HepG2 (cell line): Measurements from ENCODE around the gene GNA14. TPM values are rescaled to one million over a fixed set of nuclear protein-coding genes. Genes with fewer than 3 reads are reported as not detected.

Experiments used
- ATAC-seq: fragments of 200-7000 bp; cut with Tn5 transposase; 3 replicates; pipeline ENCODE4 v1.9.1; 2020; ENCODE audit warnings: mild to moderate bottlenecking, moderate library complexity
- BruUV-seq: library from RNA; stranded (reverse); fragments of 400-500 nt; replicated peaks from 2 replicates; lab custom pipeline; 2021; lab: Mats Ljungman, UMichigan
- CTCF ChIA-PET: fragments of 300-600 bp; formaldehyde crosslinking; extraction: SDS; loops from one replicate; lab custom pipeline; 2021; ENCODE audit warnings: low total read pairs, inconsistent platforms, low intra/inter-chr PET ratio; lab: Yijun Ruan, JAX
- POLR2A ChIA-PET: fragments of 350-600 bp; sonication (Branson Sonifier 250); formaldehyde crosslinking; loops from one replicate; lab custom pipeline; 2020; ENCODE audit warnings: antibody characterized with exemption, inconsistent platforms; lab: Yijun Ruan, JAX
- DNase-seq: peaks from one replicate; pipeline ENCODE4 v3.0.0-alpha.2; 2015; ENCODE audit warnings: low spot score
- FAIRE-seq: peaks from 3 replicates; lab custom pipeline; 2011; peaks lifted over from hg19 to GRCh38; lab: Jason Lieb, UNC
- H2AFZ ChIP-seq: one replicate; pipeline ENCODE4 v1.6.1; 2011; ENCODE audit warnings: low read length, inconsistent platforms
- H3K27ac ChIP-seq: fragments of 300-600 bp; 3 replicates; pipeline ENCODE4 v1.8.0; 2011; ENCODE audit warnings: mixed run types, mild to moderate bottlenecking, mixed read lengths, low read length, inconsistent platforms; ENCODE audit not compliant: insufficient read depth; ENCODE audit errors: extremely low read length
- H3K27me3 ChIP-seq, 2 experiments: fragments of 200-600 bp in 1 of 2; 2 replicates in 1 of 2; 3 replicates in 1 of 2; pipeline versions ENCODE4 v1.6.0 to v1.8.0; 2011; ENCODE audit warnings: low read length in 2 of 2, mild to moderate bottlenecking in 2 of 2, moderate library complexity in 2 of 2, inconsistent platforms in 1 of 2; ENCODE audit not compliant: insufficient read depth in 2 of 2, control insufficient read depth in 1 of 2
- H3K36me3 ChIP-seq, 2 experiments: fragments of 200-600 bp in 1 of 2; replicated peaks in 1 of 2; 2 replicates in 1 of 2; 3 replicates in 1 of 2; pipeline versions ENCODE4 v1.5.1 to v1.8.0; 2011; ENCODE audit warnings: low read length in 2 of 2, inconsistent platforms in 1 of 2; ENCODE audit not compliant: insufficient read depth in 2 of 2, control insufficient read depth in 1 of 2
- H3K4me1 ChIP-seq: 2 replicates; pipeline ENCODE4 v1.5.1; 2012; ENCODE audit warnings: low read length, inconsistent platforms; ENCODE audit not compliant: insufficient read depth
- H3K4me2 ChIP-seq: 2 replicates; pipeline ENCODE4 v1.6.0; 2011; ENCODE audit warnings: low read depth, low read length, inconsistent platforms
- H3K4me3 ChIP-seq, 3 experiments: fragments of 200-600 bp in 1 of 3; sonication (generic), shearing (Covaris generic) in 1 of 3; replicated peaks in 1 of 3; 2 replicates each; pipeline ENCODE4 v1.5.1; 2011 to 2016; ENCODE audit warnings: low read length in 3 of 3, inconsistent platforms in 2 of 3, low read depth in 2 of 3, mild to moderate bottlenecking in 2 of 3, control low read depth in 1 of 3, mixed read lengths in 1 of 3; ENCODE audit not compliant: insufficient read depth in 1 of 3
- H3K79me2 ChIP-seq: one replicate; pipeline ENCODE4 v1.6.1; 2011; ENCODE audit warnings: low read length, inconsistent platforms; ENCODE audit not compliant: insufficient read depth
- H3K9ac ChIP-seq: 2 replicates; pipeline ENCODE4 v1.6.0; 2011; ENCODE audit warnings: mild to moderate bottlenecking, low read depth, low read length, inconsistent platforms; ENCODE audit not compliant: insufficient read depth
- H3K9me3 ChIP-seq: 2 replicates; pipeline ENCODE4 v1.5.1; 2012; ENCODE audit warnings: mild to moderate bottlenecking, low read length
- H4K20me1 ChIP-seq: 2 replicates; pipeline ENCODE4 v1.6.0; 2011; ENCODE audit warnings: inconsistent platforms, mild to moderate bottlenecking, low read length, moderate library complexity; ENCODE audit not compliant: insufficient read depth
- ATF6 ChIP-seq: sonication (generic); formaldehyde crosslinking; conservative IDR thresholded peaks from 2 replicates; pipeline ENCODE4 v1.4.0; 2020; ENCODE audit warnings: missing genetic modification reagents
- CBFB ChIP-seq: sonication (generic); formaldehyde crosslinking; IDR thresholded peaks from 2 replicates; pipeline ENCODE4 v1.4.0; 2020; ENCODE audit warnings: missing genetic modification reagents
- CREM ChIP-seq, 2 experiments: sonication (generic) in 1 of 2; formaldehyde crosslinking in 1 of 2; IDR thresholded peaks; 2 replicates each; pipeline versions ENCODE4 v1.4.0 to v1.6.1; 2016 to 2020; ENCODE audit warnings: antibody characterized with exemption in 1 of 2, mild to moderate bottlenecking in 1 of 2, missing genetic modification reagents in 1 of 2
- FIP1L1 ChIP-seq: fragments of 200-400 bp; formaldehyde crosslinking; IDR thresholded peaks from 2 replicates; pipeline ENCODE4 v1.6.1; 2018; ENCODE audit warnings: low read depth, mild to moderate bottlenecking, low read length, moderate library complexity, borderline replicate concordance; ENCODE audit not compliant: insufficient read depth
- HNRNPH1 ChIP-seq: fragments of 200-400 bp; formaldehyde crosslinking; optimal IDR thresholded peaks from 2 replicates; pipeline ENCODE3; 2017; ENCODE audit warnings: mild to moderate bottlenecking, low read depth, low read length
- NCOA2 ChIP-seq: sonication (generic); formaldehyde crosslinking; IDR thresholded peaks from 2 replicates; pipeline ENCODE4 v1.8.0; 2022; ENCODE audit warnings: inconsistent platforms
- ONECUT2 ChIP-seq: sonication (generic); formaldehyde crosslinking; IDR thresholded peaks from 2 replicates; pipeline ENCODE4 v1.4.0; 2020; ENCODE audit warnings: missing genetic modification reagents
- PITX1 ChIP-seq: sonication (generic); formaldehyde crosslinking; IDR thresholded peaks from 2 replicates; pipeline ENCODE4 v1.5.1; 2020; ENCODE audit warnings: mild to moderate bottlenecking, missing genetic modification reagents
- RBM22 ChIP-seq: fragments of 200-400 bp; formaldehyde crosslinking; optimal IDR thresholded peaks from 2 replicates; pipeline ENCODE3; 2017; ENCODE audit warnings: mild to moderate bottlenecking, low read length, moderate library complexity
- SALL1 ChIP-seq: sonication (generic); formaldehyde crosslinking; IDR thresholded peaks from 2 replicates; pipeline ENCODE4 v1.8.0; 2022; ENCODE audit warnings: mild to moderate bottlenecking, missing genetic modification reagents
- SNAPC2 ChIP-seq: sonication (generic); formaldehyde crosslinking; IDR thresholded peaks from 2 replicates; pipeline ENCODE4 v1.8.1; 2022; ENCODE audit warnings: mild to moderate bottlenecking, missing genetic modification reagents
- THAP7 ChIP-seq: sonication (generic); formaldehyde crosslinking; IDR thresholded peaks from 2 replicates; pipeline ENCODE4 v1.8.1; 2023; ENCODE audit warnings: mild to moderate bottlenecking, missing genetic modification reagents
- ZFP91 ChIP-seq: sonication (generic); formaldehyde crosslinking; IDR thresholded peaks from 2 replicates; pipeline ENCODE4 v1.9.0; 2022; ENCODE audit warnings: missing genetic modification reagents, mild to moderate bottlenecking, borderline replicate concordance
- ZGPAT ChIP-seq: IDR thresholded peaks from 2 replicates; pipeline ENCODE4 v1.6.1; 2016; ENCODE audit warnings: mild to moderate bottlenecking
- ZNF496 ChIP-seq: sonication (generic); formaldehyde crosslinking; IDR thresholded peaks from 2 replicates; pipeline ENCODE4 v1.8.1; 2023; ENCODE audit warnings: mild to moderate bottlenecking, moderate library complexity, missing genetic modification reagents; ENCODE audit not compliant: insufficient replicate concordance
- ZNF75D ChIP-seq: sonication (generic); formaldehyde crosslinking; IDR thresholded peaks from 2 replicates; pipeline ENCODE4 v1.8.1; 2023; ENCODE audit warnings: missing genetic modification reagents, mild to moderate bottlenecking, borderline replicate concordance
- WGBS: methylation state at CpG from one replicate; pipeline ENCODE4 v1.1.6; 2017; ENCODE audit warnings: low lambda C conversion rate; 5-methylcytosine and 5-hydroxymethylcytosine counted together
- in situ Hi-C: cut with HindIII; loops from 2 replicates; pipeline ENCODE4 v1.10.0; 2017; ENCODE audit warnings: low pct_unique_long_range_greater_than_20kb; ENCODE audit not compliant: extremely low pct_ligation_motif_present
- intact Hi-C: fragments of 100-400 bp; cut with micrococcal nuclease; formaldehyde crosslinking; loops from one replicate; pipeline ENCODE4 v1.10.0; 2022; ENCODE audit not compliant: unreplicated experiment
- polyA plus RNA-seq, 8 experiments: library from polyadenylated mRNA; depleted of rRNA in 3 of 8; stranded (reverse) in 7 of 8; unstranded in 1 of 8; fragments of >200 nt; fragmentation: Illumina TruSeq in 4 of 8; extraction: Trizol in 4 of 8; gene quantifications; 2 replicates each; pipeline versions ENCODE4 v1.2.1 to v1.2.3, GENCODE V29; 2011 to 2016; ENCODE audit warnings: low read depth in 4 of 8, missing spikeins in 1 of 8, mixed read lengths in 1 of 8; ENCODE audit not compliant: insufficient read depth in 1 of 8
- total RNA-seq, 5 experiments: library from RNA; depleted of rRNA; stranded (reverse); fragments of >200 nt; fragmentation: Illumina TruSeq; extraction: Trizol; gene quantifications; 2 replicates each; pipeline ENCODE4 v1.2.3, GENCODE V29; 2016; ENCODE audit warnings: low read depth in 1 of 5

Gene GNA14
- total and polyA plus RNA-seq, 2 of the 13 experiments (the other 11 are each of a cell fraction or from before 2014, with no cell fraction given): not detected

GRCh38 chr9:77507212-77507961 lies 140.7 kb downstream of the GNA14 start (continued):
- TF ChIP-seq FIP1L1 (no peak), ZFP91 (CRISPR knock-in tag) (no peak)

GRCh38 chr9:77505232-77505631 lies 142.9 kb downstream of the GNA14 start:
- ChIA-PET CTCF (no interaction called here), POLR2A (no interaction called here)
- no peak overlapping the region for H3K4me3 ChIP-seq
- H3K9ac ChIP-seq: no peak overlapping the region
- H2AFZ ChIP-seq: no peak overlapping the region
- 19% methylated on average over 5 of the region's 5 CpGs for WGBS
- H3K27ac ChIP-seq: no peak overlapping the region
- no TSS peak for BruUV-seq
- H3K36me3 ChIP-seq: no peaks in the 10 kb centered on the region
- FAIRE-seq (no peak), DNase-seq (no peak), ATAC-seq (no peak)
- H3K79me2 ChIP-seq: no peaks in the 10 kb centered on the region
- no peaks in the 10 kb centered on the region for H4K20me1 ChIP-seq
- H3K9me3 ChIP-seq: no peaks in the 10 kb centered on the region
- intact Hi-C loops: no loop called here
- in situ Hi-C loops: no loop called here
- peaks cover 1 to 13% of the 10 kb centered on the region in 2 experiments; a peak in 2 of 5 replicates for H3K27me3 ChIP-seq
- no peaks in the 10 kb centered on the region for H3K4me1 ChIP-seq
- no peak overlapping the region for H3K4me2 ChIP-seq
- TF ChIP-seq ZNF75D (CRISPR knock-in tag) (no peak), ATF6 (CRISPR knock-in tag) (no peak), ZNF496 (no peak), CBFB (CRISPR knock-in tag) (no peak), THAP7 (CRISPR knock-in tag) (no peak), ZGPAT (no peak), PITX1 (no peak), SALL1 (CRISPR knock-in tag) (no peak), HNRNPH1 (no peak), RBM22 (no peak), SNAPC2 (CRISPR knock-in tag) (no peak), CREM (IDR thresholded peaks at IDR 0.05) (no peak), CREM (CRISPR knock-in tag; IDR thresholded peaks at IDR 0.05) (no peak), NCOA2 (no peak), ONECUT2 (no peak)
